Choroid plexus epithelial cell (primary cell): ENCODE data around the gene TMEM233.

Experiments
- DNase-seq: peaks from one replicate; pipeline ENCODE4 v3.0.0-alpha.2; 2010; ENCODE audit warnings: low read depth
- H3K4me3 ChIP-seq: 2 replicates; pipeline ENCODE4 v1.5.1; 2011; ENCODE audit warnings: low read depth, mild to moderate bottlenecking, control low read depth, low read length, moderate library complexity
- TF ChIP-seq, protein P1 (sequence below): conservative IDR thresholded peaks from 2 replicates; pipeline ENCODE4 v1.5.1; 2011; ENCODE audit warnings: low read depth, mild to moderate bottlenecking, control low read depth, inconsistent platforms, low read length, moderate library complexity

TMEM233 gene

DNA sequence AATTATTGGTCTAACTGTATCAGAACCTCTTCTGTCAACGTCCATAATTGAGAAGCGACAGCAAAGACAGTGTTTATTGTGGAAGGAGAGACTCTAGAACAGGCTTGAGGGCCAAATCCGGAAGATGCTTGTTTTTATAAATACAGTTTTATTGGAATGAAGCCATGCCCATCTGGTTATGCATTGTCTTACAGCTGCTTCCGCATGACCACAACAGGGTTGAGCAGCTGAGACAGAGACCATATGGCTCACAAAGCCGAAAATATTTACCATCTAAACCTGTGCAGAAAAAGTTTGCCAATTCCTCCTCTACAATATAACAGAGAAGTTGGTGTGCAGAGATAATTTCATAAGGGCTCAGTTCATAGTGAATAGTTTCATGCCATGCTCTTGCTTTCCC lies 98.8 kb downstream of the TMEM233 start:
- no peak for DNase-seq
- TF ChIP-seq, protein P1, sequence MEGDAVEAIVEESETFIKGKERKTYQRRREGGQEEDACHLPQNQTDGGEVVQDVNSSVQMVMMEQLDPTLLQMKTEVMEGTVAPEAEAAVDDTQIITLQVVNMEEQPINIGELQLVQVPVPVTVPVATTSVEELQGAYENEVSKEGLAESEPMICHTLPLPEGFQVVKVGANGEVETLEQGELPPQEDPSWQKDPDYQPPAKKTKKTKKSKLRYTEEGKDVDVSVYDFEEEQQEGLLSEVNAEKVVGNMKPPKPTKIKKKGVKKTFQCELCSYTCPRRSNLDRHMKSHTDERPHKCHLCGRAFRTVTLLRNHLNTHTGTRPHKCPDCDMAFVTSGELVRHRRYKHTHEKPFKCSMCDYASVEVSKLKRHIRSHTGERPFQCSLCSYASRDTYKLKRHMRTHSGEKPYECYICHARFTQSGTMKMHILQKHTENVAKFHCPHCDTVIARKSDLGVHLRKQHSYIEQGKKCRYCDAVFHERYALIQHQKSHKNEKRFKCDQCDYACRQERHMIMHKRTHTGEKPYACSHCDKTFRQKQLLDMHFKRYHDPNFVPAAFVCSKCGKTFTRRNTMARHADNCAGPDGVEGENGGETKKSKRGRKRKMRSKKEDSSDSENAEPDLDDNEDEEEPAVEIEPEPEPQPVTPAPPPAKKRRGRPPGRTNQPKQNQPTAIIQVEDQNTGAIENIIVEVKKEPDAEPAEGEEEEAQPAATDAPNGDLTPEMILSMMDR, result no peak
- no peak overlapping the region for H3K4me3 ChIP-seq
